Measurements from ENCODE around the gene RPL35. TPM values are rescaled to one million over a fixed set of nuclear protein-coding genes. Genes with fewer than 3 reads are reported as not detected.
A peak's percentile ranks its signal among the peaks of the same experiment; 100 is the strongest.

The RPL35 gene
- total and polyA plus RNA-seq, 12 donors: 598 to 3,743 (median 714) TPM

DNA sequence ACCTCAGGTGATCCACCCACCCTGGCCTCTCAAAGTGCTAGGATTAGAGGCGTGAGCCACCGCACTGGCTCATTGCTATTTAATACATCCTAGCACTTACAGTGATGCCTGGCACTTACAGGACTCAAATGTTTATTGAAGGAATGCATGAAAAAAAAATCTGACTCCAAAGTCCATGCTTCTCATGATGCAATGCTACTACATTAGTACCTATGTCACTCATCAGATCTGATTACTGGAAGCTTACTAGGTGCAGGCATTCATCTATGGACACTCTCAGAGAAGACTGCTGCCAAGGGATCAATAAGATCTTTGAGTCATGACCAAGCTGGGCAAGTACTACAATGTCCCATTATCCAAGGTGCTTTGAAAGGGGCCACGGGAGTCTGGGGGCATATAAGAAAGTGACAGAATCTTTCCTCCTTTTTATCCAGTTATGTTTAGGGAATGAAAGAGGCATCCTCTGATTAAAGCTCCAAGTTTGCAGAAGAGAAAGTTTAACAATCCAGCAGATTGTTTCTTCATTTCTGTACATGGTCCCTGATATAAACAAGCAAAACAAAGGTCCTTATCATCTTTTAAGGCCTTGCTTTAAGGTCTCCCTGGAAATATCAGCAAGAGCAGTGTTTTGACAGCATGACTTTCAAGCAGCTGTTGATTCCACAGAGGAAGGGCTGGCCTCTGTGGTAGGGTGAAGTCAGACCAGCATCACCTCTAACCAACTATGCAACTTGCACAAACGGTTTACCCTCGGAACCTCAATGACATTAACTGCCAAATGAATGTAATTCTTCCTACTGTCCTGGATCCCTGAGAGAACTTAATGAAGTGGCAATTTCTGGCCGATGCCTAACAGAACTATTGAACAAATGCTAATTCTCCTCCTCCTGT is 36.1 kb upstream of the RPL35 start:
- no peak overlapping the region for H3K4me3 ChIP-seq
- peaks cover 0 to 80% (median 39%) of the 10 kb centered on the region in 9 donors for H3K36me3 ChIP-seq
- H3K4me1 ChIP-seq: no peaks in the 10 kb centered on the region
- no peaks in the 10 kb centered on the region for H3K27me3 ChIP-seq
- no peak overlapping the region for H3K27ac ChIP-seq
- WGBS, 2 donors: 85 to 89% methylated on average over 6 of the region's 6 CpGs
- ATAC-seq: no peak
- H3K9me3 ChIP-seq: no peaks in the 10 kb centered on the region
- TF ChIP-seq CTCF (IDR thresholded peaks at IDR 0.05): no peak
- intact Hi-C loops (cut with DNase I): loop anchor here in 1 of 10 donors (5.0 kb wide), 1 partner anchor 126 kb away; the partner anchor contains the start of gene NR6A1
- DNase-seq: no peak

DNA sequence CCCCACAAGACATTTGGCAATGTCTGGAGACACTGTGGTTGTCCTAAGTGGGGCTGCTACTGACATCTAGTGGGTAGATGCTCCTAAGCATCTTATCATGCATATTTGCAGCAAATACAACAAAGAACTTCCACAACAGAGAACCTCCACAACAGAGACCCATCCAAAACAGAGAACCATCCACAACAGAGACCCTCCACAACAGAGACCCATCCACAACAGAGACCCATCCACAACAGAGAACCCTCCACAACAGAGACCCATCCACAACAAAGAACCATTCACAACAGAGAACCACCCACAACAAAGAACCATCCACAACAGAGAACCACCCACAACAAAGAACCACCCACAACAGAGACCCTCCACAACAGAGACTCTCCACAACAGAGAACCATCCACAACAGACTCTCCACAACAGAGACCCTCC is 33.0 kb upstream of the RPL35 start:
- no peaks in the 10 kb centered on the region for H3K27me3 ChIP-seq
- intact Hi-C loops (cut with DNase I): loop anchor here in 2 of 10 donors (1.0 to 5.0 kb wide), 2 partner anchors 120 to 122 kb away; partner anchors contain the start of gene NR6A1 (in 1 of the 2)
- H3K4me3 ChIP-seq: no peak overlapping the region
- H3K27ac ChIP-seq: no peak overlapping the region
- DNase-seq (no peak), ATAC-seq (peak in 2 of 8 donors; percentile 48 to 50)
- H3K9me3 ChIP-seq: no peaks in the 10 kb centered on the region
- peaks cover 0 to 89% (median 56%) of the 10 kb centered on the region in 9 donors for H3K36me3 ChIP-seq
- H3K4me1 ChIP-seq: no peaks in the 10 kb centered on the region
- peak in 7 of 9 donors; percentile 34 to 52 (median 50) for TF ChIP-seq CTCF (IDR thresholded peaks at IDR 0.05)

GRCh38 chr9:124894035-124894740 is 32.4 kb upstream of the RPL35 start:
- Histone ChIP-seq H3K36me3 (peaks cover 0 to 89% (median 55%) of the 10 kb centered on the region in 9 donors), H3K4me3 (no peak overlapping the region), H3K27me3 (no peaks in the 10 kb centered on the region), H3K4me1 (no peaks in the 10 kb centered on the region), H3K27ac (no peak overlapping the region), H3K9me3 (no peaks in the 10 kb centered on the region)
- intact Hi-C loops (cut with DNase I): loop anchor here in 1 of 10 donors (1.0 kb wide), 1 partner anchor 120 kb away; no protein-coding TSS in a partner anchor
- DNase-seq (no peak), ATAC-seq (peak in 1 of 8 donors; percentile 11)
- TF ChIP-seq CTCF (IDR thresholded peaks at IDR 0.05): no peak
- 86 to 87% methylated on average over 9 of the region's 9 CpGs for WGBS, 2 donors

DNA sequence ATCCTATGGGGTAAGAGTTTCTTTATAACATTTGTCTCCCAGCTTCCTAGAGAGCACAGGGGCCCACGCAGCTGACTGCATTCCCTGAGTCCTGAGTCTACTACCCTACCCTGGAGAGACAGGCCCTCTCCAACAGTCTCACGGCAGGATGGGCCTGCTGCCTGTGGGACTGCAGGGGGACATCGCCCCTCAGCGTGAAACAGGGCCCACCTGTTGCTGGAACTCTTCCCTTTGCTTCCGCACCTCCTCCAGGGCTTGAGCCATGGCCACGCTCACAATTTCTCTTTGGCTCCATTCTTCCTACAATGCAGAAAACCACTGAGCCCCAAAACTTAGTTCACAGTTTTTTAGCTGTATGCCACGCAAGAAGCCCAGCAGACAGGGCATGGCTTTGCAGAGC is 28.4 kb upstream of the RPL35 start:
- no peak overlapping the region for H3K4me3 ChIP-seq
- H3K27ac ChIP-seq: no peak overlapping the region
- WGBS, 2 donors: 96 to 98% methylated on average over 7 of the region's 7 CpGs
- no peaks in the 10 kb centered on the region for H3K4me1 ChIP-seq
- no peaks in the 10 kb centered on the region for H3K27me3 ChIP-seq
- no peak for TF ChIP-seq CTCF (IDR thresholded peaks at IDR 0.05)
- intact Hi-C loops (cut with DNase I): no loop called here
- peaks cover 0 to 95% (median 59%) of the 10 kb centered on the region in 9 donors for H3K36me3 ChIP-seq
- DNase-seq (no peak), ATAC-seq (no peak)
- no peaks in the 10 kb centered on the region for H3K9me3 ChIP-seq

All from heart right ventricle (tissue), 16 donors.